Small intestine (tissue), 7 donors: ENCODE measurements around the gene C11orf68. TPM values are rescaled to one million over a fixed set of nuclear protein-coding genes. Genes with fewer than 3 reads are reported as not detected.
A peak's percentile ranks its signal among the peaks of the same experiment; 100 is the strongest.
"Not testable (repeated sequence)": the region's sequence is repeated elsewhere in the genome, so short reads cannot be mapped to it uniquely, and the experiment has no call there.

Experiments
- DNase-seq, 2 donors: peaks; one replicate each; pipeline versions ENCODE4 v3.0.0 to v3.0.0-alpha.2; 2013
- FAIRE-seq: peaks from 2 replicates; lab custom pipeline; 2012; peaks lifted over from hg19 to GRCh38; lab: Jason Lieb, UNC
- H3K27ac ChIP-seq, 3 donors: one replicate each; pipeline ENCODE4 v1.5.1; 2013; ENCODE audit warnings: low read length in 2 of 3, mild to moderate bottlenecking in 2 of 3, control low read depth in 1 of 3, inconsistent platforms in 1 of 3, low read depth in 1 of 3, moderate library complexity in 1 of 3
- H3K27me3 ChIP-seq, 3 donors: one replicate each; pipeline ENCODE4 v1.6.1; 2013; ENCODE audit warnings: low read length in 3 of 3, inconsistent platforms in 1 of 3; ENCODE audit not compliant: control insufficient read depth in 3 of 3, insufficient read depth in 3 of 3
- H3K36me3 ChIP-seq, 3 donors: one replicate each; pipeline ENCODE4 v1.6.1; 2013; ENCODE audit warnings: low read length in 3 of 3, inconsistent platforms in 1 of 3, low read depth in 1 of 3, mild to moderate bottlenecking in 1 of 3, moderate library complexity in 1 of 3; ENCODE audit not compliant: control insufficient read depth in 3 of 3, insufficient read depth in 2 of 3
- H3K4me1 ChIP-seq, 3 donors: one replicate each; pipeline ENCODE4 v1.6.1; 2013; ENCODE audit warnings: low read length in 2 of 3, inconsistent platforms in 1 of 3, low read depth in 1 of 3, mild to moderate bottlenecking in 1 of 3, moderate library complexity in 1 of 3; ENCODE audit not compliant: control insufficient read depth in 3 of 3, insufficient read depth in 2 of 3
- H3K4me3 ChIP-seq, 3 donors: one replicate each; pipeline ENCODE4 v1.5.1; 2013; ENCODE audit warnings: low read length in 3 of 3, control low read depth in 1 of 3, inconsistent platforms in 1 of 3, low read depth in 1 of 3, mild to moderate bottlenecking in 1 of 3, moderate library complexity in 1 of 3
- H3K9me3 ChIP-seq, 2 donors: one replicate each; pipeline ENCODE4 v1.6.1; 2013; ENCODE audit warnings: low read depth in 1 of 2, low read length in 1 of 2; ENCODE audit not compliant: control insufficient read depth in 2 of 2, insufficient read depth in 1 of 2
- WGBS, 3 donors: extraction: QIAGEN DNeasy Blood & Tissue Kit; methylation state at CpG; one replicate each; pipeline ENCODE4 v1.1.7; 2013; 5-methylcytosine and 5-hydroxymethylcytosine counted together
- polyA plus RNA-seq, 4 donors: library from polyadenylated mRNA; stranded (reverse) in 3 of 4; unstranded in 1 of 4; fragments of 200-250 nt in 3 of 4; fragments of 120-200 nt in 1 of 4; gene quantifications; one replicate each; pipeline versions ENCODE4 v1.2.1 to v1.2.3, GENCODE V29; 2013
- donor health status: healthy with polysubstance abuse.
- donor health status: control.
- donor health status: control.
- donor health status: Bipolar disorder and iron deficiency.
- donor health status: healthy.

Gene C11orf68
- polyA plus RNA-seq, 4 donors: 23.9 to 32.7 (median 26.9) TPM

- Histone ChIP-seq H3K4me3 (no peak overlapping the region), H3K9me3 (no peaks in the 10 kb centered on the region), H3K36me3 (no peaks in the 10 kb centered on the region), H3K27me3 (peaks cover 0 to 50% (median 0%) of the 10 kb centered on the region in 3 donors), H3K27ac (no peak overlapping the region), H3K4me1 (peaks cover 0 to 28% (median 7%) of the 10 kb centered on the region in 3 donors)
- WGBS, 3 donors: 93 to 96% (median 95%) methylated on average over 5 of the region's 5 CpGs
- DNase-seq (no peak), FAIRE-seq (no peak)
Measured at GRCh38 chr11:65895482-65895981, 23.3 kb downstream of the C11orf68 start.

- DNase-seq: no peak
- H3K4me3 ChIP-seq: no peak overlapping the region
Measured at GRCh38 chr11:65894034-65894591, 24.7 kb downstream of the C11orf68 start.

DNA sequence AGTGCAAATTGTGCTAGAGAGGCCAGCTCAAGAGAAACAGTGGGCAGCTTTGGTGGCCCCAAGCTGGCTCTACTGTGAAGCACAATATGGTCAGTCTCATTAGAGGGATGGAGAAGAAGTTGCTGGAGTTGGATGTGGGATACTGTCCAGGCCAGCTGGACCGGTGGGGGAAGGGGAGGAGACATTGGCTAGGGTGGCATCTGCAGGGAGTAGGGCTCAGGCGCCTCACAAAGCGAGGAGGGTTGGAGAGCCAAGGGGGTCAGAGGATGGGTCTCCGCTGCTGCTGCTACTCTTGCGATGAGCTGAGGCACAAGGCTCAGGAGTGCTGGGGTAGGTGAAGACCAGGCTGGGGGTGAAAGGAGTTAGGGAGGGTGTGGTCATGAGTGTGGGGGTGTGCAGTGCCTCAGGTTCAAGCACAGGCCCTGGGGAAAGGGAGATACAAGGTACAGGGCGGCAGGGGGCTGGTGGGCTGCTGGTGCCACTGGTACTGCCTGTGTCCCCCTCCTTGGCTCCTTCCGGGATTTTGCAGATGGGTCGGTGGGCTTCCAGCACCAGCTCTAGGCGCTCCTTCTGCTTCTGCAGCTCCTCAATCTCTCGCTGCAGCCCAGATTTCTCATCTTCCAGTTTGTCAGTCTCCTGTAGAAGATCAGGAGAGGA is 26.1 kb downstream of the C11orf68 start:
- DNase-seq: no peak
- Histone ChIP-seq H3K4me3 (no peak overlapping the region), H3K27ac (peak overlapping the region in 1 of 3 donors; percentile 61), H3K9me3 (no peaks in the 10 kb centered on the region), H3K27me3 (peaks cover 0 to 37% (median 0%) of the 10 kb centered on the region in 3 donors), H3K4me1 (peaks cover under 1 to 33% (median 6%) of the 10 kb centered on the region in 3 donors), H3K36me3 (no peaks in the 10 kb centered on the region)
- FAIRE-seq: no peak
- 77 to 89% (median 82%) methylated on average over 9 to 10 of the region's 10 CpGs for WGBS, 3 donors

More at GRCh38 chr11:65894034-65894591, 24.7 kb downstream of the C11orf68 start:
- peak overlapping the region in 2 of 3 donors; percentile 50 to 61 for H3K27ac ChIP-seq
- H3K36me3 ChIP-seq: no peaks in the 10 kb centered on the region
- peaks cover 0 to 47% (median 0%) of the 10 kb centered on the region in 3 donors for H3K27me3 ChIP-seq
- FAIRE-seq: no peak
- 61 to 92% (median 64%) methylated on average over 16 of the region's 16 CpGs for WGBS, 3 donors
- peaks cover 0 to 30% (median 5%) of the 10 kb centered on the region in 3 donors for H3K4me1 ChIP-seq
- no peaks in the 10 kb centered on the region for H3K9me3 ChIP-seq

DNA sequence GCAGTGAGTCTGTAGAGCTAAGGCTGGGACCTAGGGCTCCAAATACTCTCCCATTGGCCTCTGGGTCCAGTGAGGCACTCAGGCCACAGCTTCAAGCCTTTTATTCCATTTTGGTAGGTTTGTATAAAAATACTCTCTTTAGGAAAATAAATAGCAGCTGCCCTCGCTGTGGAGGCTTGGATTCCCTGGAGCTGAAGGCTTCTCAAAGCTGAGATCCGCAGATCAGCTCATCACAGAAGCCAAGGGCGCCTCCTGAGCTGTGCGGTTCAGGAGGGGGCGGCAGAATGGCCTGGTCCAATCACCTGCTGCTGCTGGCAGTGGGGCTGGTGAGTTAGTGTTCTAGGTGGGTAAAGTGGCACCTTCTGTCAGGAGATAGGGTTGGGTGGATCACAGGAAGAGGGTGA is 26.7 kb downstream of the C11orf68 start:
- peak overlapping the region in 2 of 3 donors; percentile 4 to 57 for H3K4me3 ChIP-seq

GRCh38 chr11:65891219-65892136 is 27.4 kb downstream of the C11orf68 start:
- H3K4me1 ChIP-seq: peaks cover 6 to 46% (median 15%) of the 10 kb centered on the region in 3 donors
- peaks cover 0 to 25% (median 0%) of the 10 kb centered on the region in 3 donors for H3K27me3 ChIP-seq
- FAIRE-seq (no peak), DNase-seq (no peak)
- H3K9me3 ChIP-seq: no peaks in the 10 kb centered on the region
- WGBS, 3 donors: 4 to 6% (median 5%) methylated on average over 51 to 57 of the region's 57 CpGs
- H3K36me3 ChIP-seq: peaks cover 0 to 8% (median 0%) of the 10 kb centered on the region in 3 donors
- H3K4me3 ChIP-seq: peak overlapping the region; percentile 49 to 63 (median 57)
- H3K27ac ChIP-seq: peak overlapping the region; percentile 71 to 97 (median 73)

More for the DNA sequence above, 26.7 kb downstream of the C11orf68 start:
- H3K27ac ChIP-seq: peak overlapping the region in 2 of 3 donors; percentile 27 to 97
- peaks cover 4 to 39% (median 11%) of the 10 kb centered on the region in 3 donors for H3K4me1 ChIP-seq
- 61 to 82% (median 70%) methylated on average over 5 of the region's 5 CpGs for WGBS, 3 donors
- not testable (repeated sequence) for FAIRE-seq, H3K9me3 ChIP-seq, H3K36me3 ChIP-seq, DNase-seq
- H3K27me3 ChIP-seq: peaks cover 0 to 32% (median 0%) of the 10 kb centered on the region in 3 donors

DNA sequence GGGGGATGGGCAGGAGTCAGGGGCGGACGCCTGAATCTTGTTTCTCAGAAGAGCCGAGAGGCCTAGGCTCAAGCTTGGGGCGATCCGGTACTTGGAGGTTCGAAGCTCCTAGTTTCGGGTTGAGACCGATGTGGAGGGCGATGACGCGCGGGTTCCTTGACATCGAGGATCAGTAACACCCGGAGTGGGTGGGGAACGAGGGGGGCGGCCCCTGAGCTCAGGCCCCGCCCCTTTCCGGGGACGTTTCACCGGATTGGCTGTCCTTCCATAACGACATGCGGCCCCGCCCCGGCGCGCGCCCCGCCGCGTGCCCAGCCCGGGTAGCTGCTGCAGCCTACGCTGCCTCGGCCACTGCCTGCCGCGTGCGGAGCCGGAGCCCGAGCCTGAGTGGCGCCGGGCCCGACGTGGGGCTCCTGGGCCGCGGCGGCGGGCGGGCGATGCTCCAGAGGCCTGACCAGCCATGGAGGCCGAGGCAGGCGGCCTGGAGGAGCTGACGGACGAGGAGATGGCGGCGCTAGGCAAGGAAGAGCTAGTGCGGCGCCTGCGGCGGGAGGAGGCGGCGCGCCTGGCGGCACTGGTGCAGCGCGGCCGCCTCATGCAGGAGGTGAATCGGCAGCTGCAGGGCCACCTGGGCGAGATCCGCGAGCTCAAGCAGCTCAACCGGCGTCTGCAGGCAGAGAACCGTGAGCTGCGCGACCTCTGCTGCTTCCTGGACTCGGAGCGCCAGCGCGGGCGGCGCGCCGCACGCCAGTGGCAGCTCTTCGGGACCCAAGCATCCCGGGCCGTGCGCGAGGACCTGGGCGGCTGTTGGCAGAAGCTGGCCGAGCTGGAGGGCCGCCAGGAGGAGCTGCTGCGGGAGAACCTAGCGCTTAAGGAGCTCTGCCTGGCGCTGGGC is 28.3 kb downstream of the C11orf68 start, which contains the start of gene CCDC85B:
CCDC85B (plus strand) TSS at position 350 of the 895 bp plus-strand sequence; CDS start at position 461, 111 bp downstream.
- WGBS, 3 donors: 0% methylated on average over 76 to 94 of the region's 94 CpGs

DNA sequence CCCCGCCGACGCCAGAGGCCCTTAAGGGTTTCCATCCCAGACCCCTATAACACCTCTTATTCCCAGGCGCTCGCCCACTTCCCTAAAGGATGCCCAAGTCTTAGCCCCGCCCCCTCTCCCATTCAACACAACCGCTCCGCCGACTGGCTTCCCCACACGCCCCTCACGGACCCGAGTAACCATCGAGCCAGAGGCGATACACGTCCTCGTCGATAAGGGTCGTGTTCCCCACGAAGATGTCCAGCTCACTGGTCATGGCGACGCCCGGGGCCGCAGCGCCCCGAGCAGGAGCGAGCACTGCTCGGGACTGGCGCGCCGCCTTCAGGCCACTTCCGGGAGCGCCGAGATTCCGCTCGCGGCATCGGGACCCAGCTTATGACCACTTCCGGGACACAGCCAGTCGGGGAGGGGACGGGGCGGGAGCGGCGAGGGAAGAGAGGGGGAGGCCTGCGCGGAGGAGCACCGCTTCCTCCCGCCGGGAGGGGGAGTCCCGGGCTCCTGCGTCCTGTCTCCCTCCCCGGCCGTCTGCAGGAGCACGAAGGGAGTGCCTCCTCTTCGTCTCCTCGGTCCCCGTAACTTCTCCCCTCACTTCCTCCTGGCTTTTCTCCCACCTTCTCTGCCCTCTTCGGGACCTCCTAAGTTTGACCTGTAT is 30.6 kb downstream of the C11orf68 start, which contains the start of gene FIBP:
FIBP (minus strand) TSS at position 309 of the 652 bp plus-strand sequence; CDS start at position 256, 53 bp downstream.
- peak within 1 kb of the TSS; percentile 46 to 74 (median 73) for H3K4me3 ChIP-seq
- WGBS, 3 donors: 0 to 1% (median 1%) methylated on average over 50 to 57 of the region's 57 CpGs
- no peaks in the 10 kb centered on the region for H3K9me3 ChIP-seq
- peaks cover 0 to 16% (median 0%) of the 10 kb centered on the region in 3 donors for H3K27me3 ChIP-seq
- H3K4me1 ChIP-seq: peaks cover 8 to 62% (median 15%) of the 10 kb centered on the region in 3 donors
- FAIRE-seq: no peak
- peak within 1 kb of the TSS; percentile 84 to 97 (median 95) for H3K27ac ChIP-seq
- DNase-seq: peak; percentile 97 to 99
- peaks cover 0 to 38% (median 7%) of the 10 kb centered on the region in 3 donors for H3K36me3 ChIP-seq

More for the DNA sequence above, 28.3 kb downstream of the C11orf68 start, which contains the start of gene CCDC85B:
- FAIRE-seq (no peak), DNase-seq (peak; percentile 96 to 99)
- Histone ChIP-seq H3K4me1 (peaks cover 6 to 52% (median 15%) of the 10 kb centered on the region in 3 donors), H3K9me3 (no peaks in the 10 kb centered on the region), H3K27ac (peak within 1 kb of the TSS; percentile 73 to 97 (median 95)), H3K4me3 (peak within 1 kb of the TSS; percentile 49 to 63 (median 57)), H3K36me3 (peaks cover 0 to 15% (median 0%) of the 10 kb centered on the region in 3 donors), H3K27me3 (peaks cover 0 to 18% (median 0%) of the 10 kb centered on the region in 3 donors)
